ENCODE measurements around the gene RAD51B.

The RAD51B gene

GRCh38 chr14:68691792-68692118 is 872.2 kb downstream of the RAD51B start:
- no peak overlapping the region for H3K9ac ChIP-seq (ENCODE audit: insufficient read length)
- H3K9me3 ChIP-seq (ENCODE audit: low read depth, low read length): no peaks in the 10 kb centered on the region
- no peaks in the 10 kb centered on the region for H3K36me3 ChIP-seq (ENCODE audit: insufficient read depth, low read length)
- H3K4me3 ChIP-seq: no peak overlapping the region
- TF ChIP-seq EZH2 (IDR thresholded peaks at IDR 0.05) (no peak), POLR2AphosphoS5 (IDR thresholded peaks at IDR 0.05; ENCODE audit: borderline replicate concordance, low read depth, low read length) (no peak), FOXP2 (optimal IDR thresholded peaks at IDR 0.05; ENCODE audit: control extremely low read depth, extremely low read length, insufficient read depth) (no peak)
- no peak overlapping the region for H3K27ac ChIP-seq
- no peak for DNase-seq (ENCODE audit: low read depth, low spot score)

- H3K27ac ChIP-seq: no peak overlapping the region
- no peaks in the 10 kb centered on the region for H3K36me3 ChIP-seq (ENCODE audit: insufficient read depth, low read length)
- H3K4me3 ChIP-seq: no peak overlapping the region
- DNase-seq (ENCODE audit: low read depth, low spot score): no peak
- TF ChIP-seq POLR2AphosphoS5 (IDR thresholded peaks at IDR 0.05; ENCODE audit: borderline replicate concordance, low read depth, low read length): no peak
- TF ChIP-seq FOXP2 (optimal IDR thresholded peaks at IDR 0.05; ENCODE audit: control extremely low read depth, extremely low read length, insufficient read depth): no peak
- no peak for TF ChIP-seq EZH2 (IDR thresholded peaks at IDR 0.05)
- H3K9me3 ChIP-seq (ENCODE audit: low read depth, low read length): no peaks in the 10 kb centered on the region
- H3K9ac ChIP-seq (ENCODE audit: insufficient read length): no peak overlapping the region
Observed at GRCh38 chr14:68692216-68692615, 872.6 kb downstream of the RAD51B start.

- TF ChIP-seq POLR2AphosphoS5 (IDR thresholded peaks at IDR 0.05; ENCODE audit: borderline replicate concordance, low read depth, low read length) (no peak), FOXP2 (optimal IDR thresholded peaks at IDR 0.05; ENCODE audit: control extremely low read depth, extremely low read length, insufficient read depth) (no peak), EZH2 (IDR thresholded peaks at IDR 0.05) (no peak)
- no peaks in the 10 kb centered on the region for H3K9me3 ChIP-seq (ENCODE audit: low read depth, low read length)
- no peak overlapping the region for H3K27ac ChIP-seq
- no peak overlapping the region for H3K9ac ChIP-seq (ENCODE audit: insufficient read length)
- no peaks in the 10 kb centered on the region for H3K36me3 ChIP-seq (ENCODE audit: insufficient read depth, low read length)
- H3K4me3 ChIP-seq: no peak overlapping the region
- no peak for DNase-seq (ENCODE audit: low read depth, low spot score)
Observed at GRCh38 chr14:68692916-68693771, 873.6 kb downstream of the RAD51B start.

- H3K9me3 ChIP-seq (ENCODE audit: low read depth, low read length): no peaks in the 10 kb centered on the region
- no peak overlapping the region for H3K27ac ChIP-seq
- no peak overlapping the region for H3K4me3 ChIP-seq
- no peaks in the 10 kb centered on the region for H3K36me3 ChIP-seq (ENCODE audit: insufficient read depth, low read length)
- no peak for DNase-seq (ENCODE audit: low read depth, low spot score)
- H3K9ac ChIP-seq (ENCODE audit: insufficient read length): no peak overlapping the region
- TF ChIP-seq POLR2AphosphoS5 (IDR thresholded peaks at IDR 0.05; ENCODE audit: borderline replicate concordance, low read depth, low read length) (no peak), EZH2 (IDR thresholded peaks at IDR 0.05) (no peak), FOXP2 (optimal IDR thresholded peaks at IDR 0.05; ENCODE audit: control extremely low read depth, extremely low read length, insufficient read depth) (no peak)
Observed at GRCh38 chr14:68693926-68694325, 874.3 kb downstream of the RAD51B start.

GRCh38 chr14:68694516-68695235 is 875.1 kb downstream of the RAD51B start:
- no peak for DNase-seq (ENCODE audit: low read depth, low spot score)
- H3K9me3 ChIP-seq (ENCODE audit: low read depth, low read length): no peaks in the 10 kb centered on the region
- no peak overlapping the region for H3K27ac ChIP-seq
- H3K4me3 ChIP-seq: no peak overlapping the region
- H3K36me3 ChIP-seq (ENCODE audit: insufficient read depth, low read length): no peaks in the 10 kb centered on the region
- no peak for TF ChIP-seq POLR2AphosphoS5 (IDR thresholded peaks at IDR 0.05; ENCODE audit: borderline replicate concordance, low read depth, low read length)
- TF ChIP-seq EZH2 (IDR thresholded peaks at IDR 0.05): no peak
- TF ChIP-seq FOXP2 (optimal IDR thresholded peaks at IDR 0.05; ENCODE audit: control extremely low read depth, extremely low read length, insufficient read depth): no peak
- no peak overlapping the region for H3K9ac ChIP-seq (ENCODE audit: insufficient read length)

- no peaks in the 10 kb centered on the region for H3K9me3 ChIP-seq (ENCODE audit: low read depth, low read length)
- H3K36me3 ChIP-seq (ENCODE audit: insufficient read depth, low read length): no peaks in the 10 kb centered on the region
- no peak for DNase-seq (ENCODE audit: low read depth, low spot score)
- H3K9ac ChIP-seq (ENCODE audit: insufficient read length): no peak overlapping the region
- TF ChIP-seq POLR2AphosphoS5 (IDR thresholded peaks at IDR 0.05; ENCODE audit: borderline replicate concordance, low read depth, low read length) (no peak), EZH2 (IDR thresholded peaks at IDR 0.05) (no peak)
- no peak overlapping the region for H3K27ac ChIP-seq
- H3K4me3 ChIP-seq: no peak overlapping the region
Observed at GRCh38 chr14:68695326-68695768, 875.8 kb downstream of the RAD51B start.

- DNase-seq (ENCODE audit: low read depth, low spot score): no peak
- Histone ChIP-seq H3K9ac (ENCODE audit: insufficient read length) (no peak overlapping the region), H3K36me3 (ENCODE audit: insufficient read depth, low read length) (no peaks in the 10 kb centered on the region), H3K27ac (no peak overlapping the region), H3K4me3 (no peak overlapping the region), H3K9me3 (ENCODE audit: low read depth, low read length) (no peaks in the 10 kb centered on the region)
- TF ChIP-seq FOXP2 (optimal IDR thresholded peaks at IDR 0.05; ENCODE audit: control extremely low read depth, extremely low read length, insufficient read depth) (no peak), EZH2 (IDR thresholded peaks at IDR 0.05) (no peak), POLR2AphosphoS5 (IDR thresholded peaks at IDR 0.05; ENCODE audit: borderline replicate concordance, low read depth, low read length) (no peak)
Observed at GRCh38 chr14:68695856-68696255, 876.3 kb downstream of the RAD51B start.

GRCh38 chr14:68696266-68696665 is 876.7 kb downstream of the RAD51B start:
- no peaks in the 10 kb centered on the region for H3K36me3 ChIP-seq (ENCODE audit: insufficient read depth, low read length)
- H3K9ac ChIP-seq (ENCODE audit: insufficient read length): no peak overlapping the region
- no peak for TF ChIP-seq EZH2 (IDR thresholded peaks at IDR 0.05)
- TF ChIP-seq POLR2AphosphoS5 (IDR thresholded peaks at IDR 0.05; ENCODE audit: borderline replicate concordance, low read depth, low read length): no peak
- no peak for TF ChIP-seq FOXP2 (optimal IDR thresholded peaks at IDR 0.05; ENCODE audit: control extremely low read depth, extremely low read length, insufficient read depth)
- no peak for DNase-seq (ENCODE audit: low read depth, low spot score)
- no peak overlapping the region for H3K4me3 ChIP-seq
- H3K9me3 ChIP-seq (ENCODE audit: low read depth, low read length): no peaks in the 10 kb centered on the region
- H3K27ac ChIP-seq: no peak overlapping the region
